Caco-2 (cell line): ENCODE results near the gene SSX2. TPM values are rescaled to one million over a fixed set of nuclear protein-coding genes. Genes with fewer than 3 reads are reported as not detected.
"Not testable (repeated sequence)": the region's sequence is repeated elsewhere in the genome, so short reads cannot be mapped to it uniquely, and the experiment has no call there.

Source experiments
- BruUV-seq: library from RNA; stranded (reverse); fragments of 400-500 nt; replicated peaks from 2 replicates; lab custom pipeline; 2021; lab: Mats Ljungman, UMichigan
- CTCF ChIA-PET: fragments of 300-600 bp; sonication (Branson Sonifier 250); formaldehyde crosslinking; loops from one replicate; lab custom pipeline; 2022; ENCODE audit warnings: antibody characterized with exemption; lab: Charles Lee
- POLR2A ChIA-PET: fragments of 300-600 bp; sonication (Branson Sonifier 250); formaldehyde crosslinking; loops from one replicate; lab custom pipeline; 2022; ENCODE audit warnings: antibody characterized with exemption; lab: Charles Lee
- DNase-seq, 2 experiments: peaks; one replicate each; pipeline versions ENCODE4 v3.0.0 to v3.0.0-alpha.2; 2020 to 2022
- H3K27me3 ChIP-seq: replicated peaks from 2 replicates; pipeline ENCODE4 v1.6.0; 2011; ENCODE audit warnings: low read length; ENCODE audit not compliant: control insufficient read depth, insufficient read depth
- H3K36me3 ChIP-seq: 2 replicates; pipeline ENCODE4 v1.5.1; 2011; ENCODE audit warnings: low read length; ENCODE audit not compliant: control insufficient read depth, insufficient read depth
- H3K4me1 ChIP-seq: fragments of 250-450 bp; sonication (Bioruptor Pico); 2 replicates; pipeline ENCODE4 v1.5.1; 2020; ENCODE audit warnings: mild to moderate bottlenecking
- H3K4me3 ChIP-seq: 2 replicates; pipeline ENCODE4 v1.5.1; 2011; ENCODE audit warnings: low read depth, mild to moderate bottlenecking, control low read depth, low read length
- H3K9me3 ChIP-seq: fragments of 250-450 bp; sonication (Bioruptor Pico); 2 replicates; pipeline ENCODE4 v1.5.1; 2020; ENCODE audit warnings: mild to moderate bottlenecking, moderate library complexity
- H3K27ac Mint-ChIP-seq: one replicate; pipeline ENCODE4 v1.8.0; 2022; ENCODE audit warnings: mixed read lengths; ENCODE audit not compliant: unreplicated experiment
- H3K27me3 Mint-ChIP-seq: one replicate; pipeline ENCODE4 v1.8.0; 2022; ENCODE audit warnings: mixed read lengths; ENCODE audit not compliant: insufficient read depth, unreplicated experiment
- H3K36me3 Mint-ChIP-seq: one replicate; pipeline ENCODE4 v1.8.0; 2022; ENCODE audit warnings: mild to moderate bottlenecking, mixed read lengths; ENCODE audit not compliant: insufficient read depth, unreplicated experiment
- H3K4me1 Mint-ChIP-seq: one replicate; pipeline ENCODE4 v1.8.0; 2022; ENCODE audit warnings: low read depth, mixed read lengths; ENCODE audit not compliant: unreplicated experiment
- H3K4me3 Mint-ChIP-seq: one replicate; pipeline ENCODE4 v1.8.0; 2022; ENCODE audit warnings: mild to moderate bottlenecking, moderate library complexity, mixed read lengths; ENCODE audit not compliant: unreplicated experiment
- H3K9me3 Mint-ChIP-seq: one replicate; pipeline ENCODE4 v1.8.0; 2022; ENCODE audit warnings: mixed read lengths; ENCODE audit not compliant: unreplicated experiment
- intact Hi-C: fragments of 100-400 bp; cut with micrococcal nuclease; formaldehyde crosslinking; loops from one replicate; pipeline ENCODE4 v1.10.0; 2022; ENCODE audit not compliant: unreplicated experiment
- total RNA-seq: library from RNA; stranded (reverse); gene quantifications from 2 replicates; pipeline ENCODE4 v1.2.3, GENCODE V29; 2022

Gene SSX2
- total RNA-seq, 1 experiment from 2014 or later, result not detected

DNA sequence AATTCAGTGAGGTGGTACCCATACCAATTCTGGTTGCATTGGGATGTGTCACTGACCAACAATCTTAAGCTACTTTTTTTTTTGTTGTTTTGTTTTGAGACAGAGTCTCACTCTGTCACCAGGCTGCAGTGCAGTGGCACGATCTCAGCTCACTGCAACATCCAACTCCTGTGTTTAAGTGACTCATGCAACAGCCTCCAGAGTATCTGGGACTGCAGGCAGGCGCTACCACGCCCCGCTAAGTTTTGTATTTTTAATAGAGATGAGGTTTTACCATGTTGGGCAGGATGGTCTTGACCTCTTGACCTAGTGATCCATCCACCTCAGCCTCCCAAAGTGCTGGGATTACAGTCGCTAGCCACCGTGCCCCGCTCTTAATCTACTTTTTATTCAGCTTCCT lies 58.0 kb downstream of the SSX2 start:
- H3K27me3 Mint-ChIP-seq, result peaks cover 12% of the 10 kb centered on the region
- intact Hi-C loops, H3K4me1 ChIP-seq, DNase-seq, H3K27me3 ChIP-seq, H3K36me3 Mint-ChIP-seq, H3K27ac Mint-ChIP-seq, H3K9me3 Mint-ChIP-seq, H3K4me3 ChIP-seq, H3K36me3 ChIP-seq, POLR2A ChIA-PET, H3K4me1 Mint-ChIP-seq, H3K9me3 ChIP-seq, H3K4me3 Mint-ChIP-seq, BruUV-seq, CTCF ChIA-PET: not testable (repeated sequence)

Other genes with a start within 250 kb of the SSX2 start
- gene XAGE1A, start 211.4 kb downstream of the SSX2 start, total RNA-seq, result not detected in 2 replicates
- not detected in 2 replicates for gene XAGE1B, start 190.1 kb downstream of the SSX2 start, total RNA-seq
- gene SSX7, start 52.3 kb downstream of the SSX2 start, total RNA-seq, result not detected in 2 replicates
- not detected in 2 replicates for gene SSX2B, start 44.1 kb upstream of the SSX2 start, total RNA-seq
- gene SPANXN5, start 90.2 kb upstream of the SSX2 start, total RNA-seq, result not detected in 2 replicates
- gene XAGE5, start 104.1 kb upstream of the SSX2 start, total RNA-seq, result not detected in 2 replicates
- 3.9 and 11.6 TPM in 2 replicates for gene XAGE3, start 160.9 kb upstream of the SSX2 start, total RNA-seq
- 18.0 and 21.5 TPM in 2 replicates for gene FAM156B, start 190.2 kb upstream of the SSX2 start, total RNA-seq